Hippocampal formation (tissue), 2 donors: ENCODE measurements around the gene TAF4.
A peak's percentile ranks its signal among the peaks of the same experiment; 100 is the strongest.
"Not testable (repeated sequence)": the region's sequence is repeated elsewhere in the genome, so short reads cannot be mapped to it uniquely, and the experiment has no call there.

Experiments used
- DNase-seq, 2 donors: peaks; one replicate each; lab custom pipeline; 2025; lab: John Stamatoyannopoulos, UW

Gene TAF4

DNA sequence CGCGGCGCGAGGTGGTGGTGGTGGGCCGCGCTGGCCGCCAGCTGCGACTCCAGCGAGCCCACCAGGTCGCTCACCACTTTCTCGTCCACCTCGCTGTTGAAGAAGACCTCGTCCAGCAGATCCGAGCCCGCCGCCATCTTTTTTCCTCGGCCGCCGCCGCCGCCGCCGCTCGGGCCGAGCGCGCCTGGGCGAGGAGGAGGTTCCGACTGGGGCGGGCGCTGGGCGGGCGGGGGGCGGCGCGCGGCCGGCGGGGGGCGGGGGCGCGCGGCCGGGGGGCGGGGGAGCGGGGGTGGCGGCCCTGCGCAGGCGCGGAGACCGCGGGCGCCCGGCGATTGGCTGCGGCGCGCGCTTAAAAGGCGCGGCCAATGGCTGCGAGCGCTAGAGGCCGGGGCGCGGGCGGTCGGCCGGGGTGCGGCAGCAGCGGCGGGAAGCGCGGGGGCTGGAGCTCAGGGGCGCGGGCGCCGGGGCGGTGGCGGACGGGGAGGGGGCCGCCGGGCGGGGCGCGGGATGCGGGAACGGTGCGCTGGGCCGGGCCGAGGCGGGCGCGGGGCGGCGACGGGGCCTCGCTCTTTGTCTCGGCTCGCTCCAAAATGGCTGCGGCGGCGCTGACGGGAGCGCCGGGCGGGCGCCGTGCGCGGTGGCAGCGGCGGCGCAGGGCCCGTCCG, at the start of gene TAF4:
Gene TAF4, minus strand, starts transcription at position 208 of the 665 bp plus-strand sequence. Its CDS starts 71 bp downstream, at position 137.
- peak; percentile 47 to 62 for DNase-seq

DNA sequence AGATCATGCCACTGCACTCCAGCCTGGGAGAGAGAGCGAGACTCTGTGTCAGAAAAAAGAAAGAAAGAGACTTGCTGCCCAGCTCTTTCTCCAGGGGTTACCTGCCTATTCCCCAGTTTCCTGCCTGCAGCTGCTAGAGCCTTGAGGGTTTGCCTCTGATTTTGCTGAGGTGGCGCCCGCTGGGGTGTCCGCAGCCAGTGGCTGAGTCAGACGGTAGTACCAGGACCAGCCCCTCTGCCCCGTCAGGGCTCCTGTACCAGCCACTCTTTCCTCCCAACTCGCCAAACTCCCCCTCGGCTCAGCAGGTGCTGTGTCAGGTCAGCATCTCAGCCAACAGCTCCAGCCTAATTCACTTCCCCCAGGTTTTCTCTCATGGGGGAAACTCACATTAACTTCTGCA, 49.2 kb upstream of the TAF4 start:
- no peak for DNase-seq

DNA sequence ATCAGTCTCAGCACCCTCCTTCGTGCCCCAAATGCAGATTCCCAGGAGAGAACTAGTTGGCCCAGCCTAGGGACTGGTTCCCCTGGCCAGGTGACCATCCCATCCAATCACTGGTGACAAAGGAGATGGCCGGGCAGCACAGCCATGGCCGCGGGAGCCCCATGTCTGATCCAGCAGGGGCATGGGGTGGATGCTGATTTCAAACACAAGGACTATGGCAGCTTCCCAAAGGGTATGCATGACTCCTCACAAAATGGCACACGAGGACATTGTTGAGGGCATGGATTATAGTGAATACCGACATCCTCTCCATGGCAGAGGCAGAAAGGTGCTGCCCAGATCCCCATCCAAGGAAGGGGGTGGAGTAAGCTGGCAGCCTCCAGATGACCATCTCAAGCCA, 46.7 kb upstream of the TAF4 start:
- no peak for DNase-seq

DNA sequence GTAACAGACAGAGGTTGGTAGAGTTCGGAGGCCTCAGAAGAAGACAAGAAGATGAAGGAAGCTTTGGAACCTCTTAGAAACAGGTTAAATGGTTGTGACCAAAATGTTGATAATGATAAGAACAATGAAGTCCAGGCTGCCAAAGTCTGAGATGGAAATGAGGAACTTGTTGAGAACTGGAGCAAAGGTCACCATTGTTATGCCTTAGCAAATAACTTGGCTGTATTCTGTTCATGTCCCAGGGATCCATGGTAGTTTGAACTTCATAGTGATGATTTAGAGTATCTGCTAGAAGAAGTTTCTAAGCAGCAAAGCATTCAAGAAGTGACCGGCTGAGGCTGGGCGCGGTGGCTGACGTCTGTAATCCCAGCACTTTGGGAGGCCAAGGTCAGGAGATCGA, 45.5 kb upstream of the TAF4 start:
- no peak for DNase-seq

DNA sequence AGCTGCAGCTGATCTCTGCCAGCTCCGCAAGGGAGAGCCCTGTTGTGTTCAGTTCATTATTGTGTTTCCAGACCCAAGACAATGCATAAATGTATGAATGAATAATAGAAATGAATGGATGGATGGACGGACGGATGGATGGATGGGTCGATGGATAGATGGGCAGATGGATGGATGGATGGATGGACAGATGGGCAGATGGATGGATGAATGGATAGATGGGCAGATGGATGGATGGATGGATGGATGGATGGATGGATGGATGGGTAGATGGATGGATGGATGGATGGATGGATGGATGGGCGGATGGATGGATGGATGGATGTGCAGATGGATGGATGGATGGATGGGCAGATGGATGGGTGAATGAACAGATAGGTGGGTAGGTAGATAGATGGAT, 39.9 kb upstream of the TAF4 start:
- DNase-seq, result no peak

DNA sequence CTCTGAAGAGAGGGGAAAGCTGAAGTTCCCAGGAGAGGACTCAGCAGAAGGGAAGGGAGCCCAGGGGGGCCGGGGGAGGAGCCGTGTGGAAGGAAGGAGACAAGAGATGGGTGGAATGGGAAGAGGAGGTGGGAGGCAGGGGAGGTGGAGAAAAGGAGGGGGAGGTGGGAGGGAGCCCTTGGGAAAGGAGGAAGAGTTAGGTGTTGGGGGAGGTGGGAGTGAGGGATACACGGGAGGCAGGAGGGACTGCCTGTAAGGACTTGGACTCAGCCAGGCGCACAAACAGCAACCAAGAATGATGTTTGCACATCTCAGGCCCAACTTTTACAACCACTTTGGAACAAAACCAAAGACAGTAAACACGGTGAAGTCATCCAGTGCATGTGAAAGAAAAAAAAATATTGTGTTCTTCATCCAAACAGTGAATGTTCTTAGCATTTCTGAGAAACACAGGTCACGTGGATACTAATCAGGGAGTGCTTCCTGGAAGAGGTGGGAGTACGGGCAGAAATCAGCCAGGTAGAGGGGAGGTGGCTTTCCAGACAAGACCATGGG, 39.2 kb upstream of the TAF4 start:
- no peak for DNase-seq

DNA sequence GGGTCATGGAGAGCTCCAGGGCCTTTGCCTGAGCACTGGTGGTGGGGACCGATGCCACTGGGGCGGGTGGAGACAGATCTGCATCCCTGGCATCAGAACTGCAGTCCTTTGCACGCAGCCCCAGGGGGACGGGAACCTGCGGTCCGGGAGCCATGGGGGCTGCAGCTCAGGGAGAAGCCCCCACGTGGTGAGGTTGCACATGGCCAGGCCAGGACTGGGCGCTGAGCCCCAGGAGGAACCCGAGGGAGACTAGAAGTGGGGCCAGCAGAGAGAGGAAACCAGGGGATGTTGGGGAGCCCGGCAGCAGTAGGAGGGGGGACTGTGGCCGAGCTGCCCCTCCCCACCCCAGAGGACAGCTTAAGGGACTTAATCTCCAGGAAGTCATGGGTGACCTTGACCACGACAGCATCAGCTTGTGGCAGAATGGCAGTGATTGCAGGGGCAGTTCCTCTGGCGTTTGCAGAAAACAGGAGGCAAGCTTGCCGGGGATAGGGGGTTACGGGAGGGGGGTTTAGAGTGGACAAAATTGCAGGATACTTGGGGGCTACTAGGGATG, 38.6 kb upstream of the TAF4 start:
- no peak for DNase-seq

DNA sequence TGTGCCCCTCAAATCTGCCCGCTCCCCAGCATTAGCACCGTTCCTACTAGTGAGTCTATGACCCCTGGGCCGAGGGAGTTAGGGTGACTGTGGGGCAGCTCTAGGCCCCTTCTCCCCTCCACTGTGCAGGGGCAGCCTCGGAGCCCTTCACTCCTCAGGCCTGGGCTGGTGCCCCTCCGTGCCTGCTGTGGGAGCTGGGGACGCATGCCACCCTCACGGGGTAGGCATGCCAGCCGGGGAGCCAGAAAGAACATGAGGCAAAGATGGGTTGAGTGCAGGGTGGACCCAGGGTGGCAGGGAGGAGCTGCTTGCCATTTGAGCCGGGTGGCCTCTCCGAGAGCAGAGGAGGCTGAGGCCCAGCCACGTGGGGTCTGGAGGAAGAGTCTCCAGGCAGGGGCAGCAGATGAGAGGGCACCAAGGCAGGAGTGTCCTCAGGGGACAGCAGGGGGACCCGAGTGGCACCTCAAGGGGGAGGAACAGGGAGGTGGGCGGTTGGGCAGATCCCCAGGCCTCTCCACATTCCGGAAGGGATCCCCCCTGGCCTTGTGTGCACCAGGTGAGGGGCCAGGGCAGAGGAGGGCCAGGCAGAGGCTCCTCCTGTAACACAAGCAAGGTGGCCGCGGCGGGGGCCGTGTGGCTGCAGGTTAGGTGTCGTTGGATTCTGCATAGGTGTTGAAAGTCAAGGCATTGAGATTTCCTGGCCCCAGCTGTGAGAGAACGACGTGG, 38.0 kb upstream of the TAF4 start:
- no peak for DNase-seq

DNA sequence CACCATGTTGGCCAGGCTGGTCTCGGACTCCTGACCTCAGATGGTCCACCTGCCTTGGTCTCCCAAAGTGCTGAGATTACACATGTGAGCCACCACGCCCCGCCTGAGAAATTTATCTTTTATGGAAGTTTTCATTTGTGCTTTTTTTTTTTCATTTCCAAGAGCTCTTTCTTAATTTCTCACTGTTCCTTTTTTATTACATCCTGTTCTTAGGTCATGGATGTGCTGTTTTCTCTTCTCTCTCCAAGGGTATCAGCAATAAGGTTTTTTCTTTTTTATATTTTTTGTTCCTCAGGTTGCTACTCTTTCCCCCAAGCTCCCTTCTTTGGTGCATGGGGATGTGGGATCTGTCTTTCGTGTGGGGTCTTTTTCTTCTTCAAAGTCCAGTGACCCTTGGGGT, 35.4 kb upstream of the TAF4 start:
- DNase-seq, result no peak

- no peak for DNase-seq
These were observed 32.3 kb upstream of the TAF4 start for GRCh38 chr20:62097881-62098407.

GRCh38 chr20:62096421-62097380, 31.0 kb upstream of the TAF4 start:
- DNase-seq, result no peak

- DNase-seq, result no peak
These were observed 23.7 kb upstream of the TAF4 start for GRCh38 chr20:62089393-62089792.

DNA sequence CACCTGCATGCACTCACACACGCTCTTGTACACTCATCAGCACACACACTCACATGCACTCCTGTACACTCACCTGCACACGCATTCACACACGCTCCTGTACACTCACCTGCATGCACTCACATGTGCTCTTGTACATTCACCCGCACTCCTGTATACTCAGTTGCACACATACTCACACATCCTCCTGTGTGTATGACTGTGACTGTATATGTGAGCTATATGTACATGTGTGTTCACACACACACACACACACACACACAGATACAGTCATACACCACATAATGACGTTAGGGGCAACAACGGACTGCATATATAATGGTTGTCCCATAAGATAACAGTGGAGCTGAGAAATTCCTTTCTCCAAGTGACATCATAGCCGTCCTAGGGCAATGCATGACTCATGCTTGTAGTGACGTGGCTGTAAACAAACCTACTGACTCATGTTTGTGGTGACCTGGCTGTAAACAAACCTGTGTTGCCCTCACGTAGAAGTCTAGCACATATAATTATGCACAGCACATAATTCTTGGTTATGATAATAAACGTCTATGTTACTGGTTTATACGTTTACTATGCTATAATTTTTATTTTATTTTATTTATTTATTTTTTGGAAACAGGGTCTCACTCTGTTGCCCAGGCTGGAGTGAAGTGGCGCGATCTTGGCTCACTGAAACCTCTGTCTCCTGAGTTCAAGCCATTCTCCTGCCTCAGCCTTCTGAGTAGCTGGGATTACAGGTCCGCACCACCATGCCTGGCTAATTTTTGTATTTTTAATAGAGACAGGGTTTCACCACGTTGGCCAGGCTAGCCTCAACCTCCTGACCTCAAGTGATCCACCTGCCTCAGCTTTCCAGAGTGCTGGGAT, 22.8 kb upstream of the TAF4 start:
- no peak for DNase-seq

GRCh38 chr20:62087632-62088031, 22.0 kb upstream of the TAF4 start:
- DNase-seq, result no peak

- DNase-seq, result no peak
These were observed 21.5 kb upstream of the TAF4 start for GRCh38 chr20:62087227-62087626.

DNA sequence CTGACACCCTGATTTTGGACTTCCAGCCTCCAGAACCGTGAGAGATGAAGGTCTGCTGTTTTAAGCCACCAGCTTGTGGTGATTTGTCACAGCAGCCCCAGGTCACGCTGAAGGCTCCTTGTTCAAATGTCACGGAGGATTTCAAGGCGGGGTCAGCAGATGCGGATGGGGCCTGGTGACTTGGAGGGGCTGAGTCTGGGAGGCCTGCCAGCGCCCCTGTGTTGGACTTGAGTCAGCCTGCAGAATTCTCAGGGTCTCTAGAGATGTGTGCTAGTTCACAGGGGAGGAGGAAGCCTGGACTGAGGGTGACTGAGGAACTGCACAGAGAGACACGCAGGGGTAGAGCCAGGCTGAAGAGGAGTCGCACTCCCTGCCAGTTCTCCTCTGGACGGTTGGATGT, 19.5 kb upstream of the TAF4 start:
- DNase-seq, result no peak

- not testable (repeated sequence) for DNase-seq
These were observed 18.5 kb upstream of the TAF4 start for GRCh38 chr20:62084224-62084623.

DNA sequence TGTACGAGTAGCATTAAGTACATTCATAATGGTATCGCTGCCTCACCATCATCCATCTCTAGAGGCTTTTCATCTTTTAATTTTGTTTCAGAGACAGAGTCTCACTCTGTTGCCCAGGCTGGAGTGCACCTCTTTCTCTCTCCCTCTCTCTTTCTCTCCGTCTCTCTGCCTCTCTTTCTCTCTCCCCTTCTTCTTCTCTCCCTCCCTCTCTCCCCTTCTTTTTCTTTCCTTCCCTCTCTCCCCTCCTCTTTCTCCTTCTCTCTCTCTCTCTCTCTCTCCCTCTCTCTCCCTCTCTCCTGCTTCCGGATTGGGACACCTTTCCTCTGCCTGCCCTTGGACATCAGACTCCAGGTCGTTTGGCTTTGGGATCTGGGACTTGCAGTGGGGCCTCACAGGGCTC, 17.6 kb upstream of the TAF4 start:
- DNase-seq, result no peak

GRCh38 chr20:62080249-62080990, 14.7 kb upstream of the TAF4 start:
- no peak for DNase-seq

DNA sequence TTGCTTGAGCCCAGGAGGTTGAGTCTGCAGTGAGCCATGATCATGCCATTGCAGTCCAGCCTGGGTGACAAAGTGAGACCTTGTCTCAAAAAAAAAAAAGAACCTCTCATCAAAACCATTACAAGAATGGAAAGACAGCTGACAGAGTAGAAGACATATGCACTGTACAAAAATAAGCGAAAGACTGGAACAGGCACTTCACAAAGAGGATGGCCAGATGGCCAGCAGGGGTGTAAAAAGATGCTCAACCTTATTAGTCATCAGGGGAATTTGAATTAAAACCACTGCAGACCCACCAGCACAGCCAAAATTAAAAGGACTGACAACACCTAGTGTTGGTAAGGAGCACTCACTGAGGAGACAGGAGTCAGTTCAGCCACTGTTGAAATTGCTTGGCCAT, 13.5 kb upstream of the TAF4 start:
- no peak for DNase-seq
